ENCODE data around the gene MAPK8IP1. TPM values are rescaled to one million over a fixed set of nuclear protein-coding genes. Genes with fewer than 3 reads are reported as not detected.

MAPK8IP1 gene
- polyA plus RNA-seq, 2 of the 4 experiments (the other 2 are of a cell fraction), result 2.6 to 5.8 TPM

DNA sequence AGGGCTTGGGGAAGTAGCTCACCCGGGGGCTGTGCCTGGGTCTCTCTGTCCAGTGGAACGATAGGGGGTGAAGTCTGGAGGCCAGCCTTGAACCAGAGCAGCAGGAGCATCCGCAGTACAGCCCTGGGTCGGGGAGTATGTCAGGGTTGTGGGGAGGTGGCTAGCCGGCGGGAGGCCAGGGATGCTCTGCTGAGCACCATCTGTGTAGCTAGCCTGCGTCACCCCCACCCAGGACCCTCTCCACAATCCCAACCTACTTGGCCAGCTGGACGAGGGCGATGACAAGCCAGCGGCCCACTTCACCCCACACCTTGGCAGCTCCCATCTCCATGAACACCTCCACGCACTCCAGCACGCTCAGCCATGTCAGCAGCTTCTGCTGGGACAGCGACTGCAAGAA, 30.0 kb downstream of the MAPK8IP1 start:
- no peak for FAIRE-seq
- no peak for ATAC-seq
- Histone ChIP-seq H3K27ac (no peak overlapping the region), H3K4me2 (no peak overlapping the region), H3K4me3 (no peak overlapping the region), H3K9me3 (no peaks in the 10 kb centered on the region), H3K4me1 (peaks cover 13% of the 10 kb centered on the region; the same call in 2 of the 3 replicates)
- no peak for DNase-seq (ENCODE audit: low read depth in 1 of 2, low spot score in 1 of 2)
- 84% methylated on average over 10 of the region's 13 CpGs for WGBS (ENCODE audit: missing lambda C conversion rate)
- no peak for TF ChIP-seq CBX2 (IDR thresholded peaks at IDR 0.05; ENCODE audit: borderline replicate concordance, low read depth)
- no peak for TF ChIP-seq EP300 (IDR thresholded peaks at IDR 0.05)
- no peak for TF ChIP-seq HDAC2 (IDR thresholded peaks at IDR 0.05)
- TF ChIP-seq CHD2 (IDR thresholded peaks at IDR 0.05; ENCODE audit: low read length, partially characterized antibody), result no peak
- TF ChIP-seq HOXB13 (CRISPR knock-in tag; IDR thresholded peaks at IDR 0.05; ENCODE audit: low read depth), result no peak
- TF ChIP-seq ZSCAN20 (CRISPR knock-in tag; IDR thresholded peaks at IDR 0.05), result no peak
- no peak for TF ChIP-seq POLR2AphosphoS2 (conservative IDR thresholded peaks at IDR 0.05; ENCODE audit: low read length)
- TF ChIP-seq KDM1A (IDR thresholded peaks at IDR 0.05; ENCODE audit: low read depth), result no peak
- TF ChIP-seq RFX5 (IDR thresholded peaks at IDR 0.05), result no peak
- no peak for TF ChIP-seq ZC3H11A (IDR thresholded peaks at IDR 0.05)
- TF ChIP-seq TFCP2L1 (CRISPR knock-in tag; IDR thresholded peaks at IDR 0.05), result no peak
- no peak for TF ChIP-seq JUNB (IDR thresholded peaks at IDR 0.05)
- no peak for TF ChIP-seq MAFK (IDR thresholded peaks at IDR 0.05; ENCODE audit: partially characterized antibody)
- no peak for TF ChIP-seq ESRRA (IDR thresholded peaks at IDR 0.05; ENCODE audit: borderline replicate concordance, low read length)
- TF ChIP-seq, protein P1, sequence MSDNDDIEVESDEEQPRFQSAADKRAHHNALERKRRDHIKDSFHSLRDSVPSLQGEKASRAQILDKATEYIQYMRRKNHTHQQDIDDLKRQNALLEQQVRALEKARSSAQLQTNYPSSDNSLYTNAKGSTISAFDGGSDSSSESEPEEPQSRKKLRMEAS (IDR thresholded peaks at IDR 0.05), result no peak
- TF ChIP-seq CHD4 (IDR thresholded peaks at IDR 0.05; ENCODE audit: borderline replicate concordance), result no peak
- TF ChIP-seq GATA3 (IDR thresholded peaks at IDR 0.05; ENCODE audit: borderline replicate concordance), result no peak
- ChIA-PET CTCF (interaction anchor here (0.9 to 2.3 kb wide), 2 partner anchors 17 to 73 kb away, joined by 4 to 5 read pairs; no protein-coding TSS in a partner anchor), POLR2A (no interaction called here)

GRCh38 chr11:45917286-45917622, 31.8 kb downstream of the MAPK8IP1 start:
- FAIRE-seq (no peak), DNase-seq (ENCODE audit: low read depth in 1 of 2, low spot score in 1 of 2) (no peak), ATAC-seq (no peak)
- TF ChIP-seq, protein P1 (IDR thresholded peaks at IDR 0.05), result no peak
- no peak for TF ChIP-seq PHF8 (IDR thresholded peaks at IDR 0.05; ENCODE audit: borderline replicate concordance, low read depth)
- Histone ChIP-seq H3K4me2 (peak overlapping the region; percentile 86), H3K27ac (peak overlapping the region; percentile 88 to 96), H3K9me3 (no peaks in the 10 kb centered on the region), H3K4me3 (peak overlapping the region; percentile 81), H3K4me1 (peaks cover 13% of the 10 kb centered on the region; the same call in 2 of the 3 replicates)
- CTCF ChIA-PET, result interaction anchor here (0.7 to 3.6 kb wide), 6 partner anchors 10 to 51 kb away, joined by 3 to 12 read pairs (median 3); no protein-coding TSS in a partner anchor
- POLR2A ChIA-PET, result interaction anchor here (1.0 to 1.4 kb wide), 5 partner anchors 9 to 204 kb away, joined by 3 to 9 read pairs (median 6); partner anchors contain the start of gene PHF21A
- 3% methylated on average over 10 of the region's 16 CpGs for WGBS (ENCODE audit: missing lambda C conversion rate)

- peak within 1 kb of the TSS; percentile 86 for H3K4me2 ChIP-seq
- H3K27ac ChIP-seq, result peak within 1 kb of the TSS; percentile 88 to 96
- peak; percentile 86 to 92 for ATAC-seq
- CTCF ChIA-PET, result interaction anchor here (0.9 to 3.6 kb wide), 5 partner anchors 10 to 51 kb away, joined by 3 to 12 read pairs (median 3); no protein-coding TSS in a partner anchor
- no peak for FAIRE-seq
- 1% methylated on average over 31 of the region's 45 CpGs for WGBS (ENCODE audit: missing lambda C conversion rate)
- no peaks in the 10 kb centered on the region for H3K9me3 ChIP-seq
- POLR2A ChIA-PET, result interaction anchor here (0.7 to 1.4 kb wide), 9 partner anchors 9 to 203 kb away, joined by 3 to 9 read pairs (median 6); partner anchors contain the start of gene PHF21A
- peaks cover 13% of the 10 kb centered on the region; the same call in 2 of the 3 replicates for H3K4me1 ChIP-seq
- peak; percentile 97 to 99 for DNase-seq (ENCODE audit: low read depth in 1 of 2, low spot score in 1 of 2)
- H3K4me3 ChIP-seq, result peak within 1 kb of the TSS; percentile 81
- TF ChIP-seq POLR2AphosphoS2 (conservative IDR thresholded peaks at IDR 0.05; ENCODE audit: low read length) (no peak), RARB (CRISPR knock-in tag; IDR thresholded peaks at IDR 0.05) (no peak), KDM5A (IDR thresholded peaks at IDR 0.05) (peak; percentile 47), HOXB13 (CRISPR knock-in tag; IDR thresholded peaks at IDR 0.05; ENCODE audit: low read depth) (no peak), ZFP36 (IDR thresholded peaks at IDR 0.05; ENCODE audit: borderline replicate concordance, partially characterized antibody) (no peak), FOSB (CRISPR knock-in tag; IDR thresholded peaks at IDR 0.05) (no peak), RNF2 (IDR thresholded peaks at IDR 0.05; ENCODE audit: borderline replicate concordance, low read depth) (no peak), RFX5 (IDR thresholded peaks at IDR 0.05) (peak; percentile 82), JUN (IDR thresholded peaks at IDR 0.05) (peak; percentile 72 to 77; a peak in 3 of 5 replicates), POLR2A (IDR thresholded peaks at IDR 0.05; ENCODE audit: low read length) (peak; percentile 87), RCOR1 (IDR thresholded peaks at IDR 0.05; ENCODE audit: low read depth, low read length) (no peak), CEBPB (IDR thresholded peaks at IDR 0.05) (peak; percentile 85 to 96), PHF8 (IDR thresholded peaks at IDR 0.05; ENCODE audit: borderline replicate concordance, low read depth) (peak; percentile 86; the same call in 1 of the 2 replicates), CHD4 (IDR thresholded peaks at IDR 0.05; ENCODE audit: borderline replicate concordance) (no peak), FOSL2 (IDR thresholded peaks at IDR 0.05) (no peak), FOSL2 (CRISPR knock-in tag; IDR thresholded peaks at IDR 0.05) (no peak), EP300 (IDR thresholded peaks at IDR 0.05) (no peak)
- TF ChIP-seq, protein P1 (IDR thresholded peaks at IDR 0.05), result peak; percentile 67
- TF ChIP-seq, protein P2, sequence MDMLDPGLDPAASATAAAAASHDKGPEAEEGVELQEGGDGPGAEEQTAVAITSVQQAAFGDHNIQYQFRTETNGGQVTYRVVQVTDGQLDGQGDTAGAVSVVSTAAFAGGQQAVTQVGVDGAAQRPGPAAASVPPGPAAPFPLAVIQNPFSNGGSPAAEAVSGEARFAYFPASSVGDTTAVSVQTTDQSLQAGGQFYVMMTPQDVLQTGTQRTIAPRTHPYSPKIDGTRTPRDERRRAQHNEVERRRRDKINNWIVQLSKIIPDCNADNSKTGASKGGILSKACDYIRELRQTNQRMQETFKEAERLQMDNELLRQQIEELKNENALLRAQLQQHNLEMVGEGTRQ (IDR thresholded peaks at IDR 0.05), result no peak
- TF ChIP-seq, protein P3, sequence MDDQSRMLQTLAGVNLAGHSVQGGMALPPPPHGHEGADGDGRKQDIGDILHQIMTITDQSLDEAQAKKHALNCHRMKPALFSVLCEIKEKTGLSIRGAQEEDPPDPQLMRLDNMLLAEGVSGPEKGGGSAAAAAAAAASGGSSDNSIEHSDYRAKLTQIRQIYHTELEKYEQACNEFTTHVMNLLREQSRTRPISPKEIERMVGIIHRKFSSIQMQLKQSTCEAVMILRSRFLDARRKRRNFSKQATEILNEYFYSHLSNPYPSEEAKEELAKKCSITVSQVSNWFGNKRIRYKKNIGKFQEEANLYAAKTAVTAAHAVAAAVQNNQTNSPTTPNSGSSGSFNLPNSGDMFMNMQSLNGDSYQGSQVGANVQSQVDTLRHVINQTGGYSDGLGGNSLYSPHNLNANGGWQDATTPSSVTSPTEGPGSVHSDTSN (IDR thresholded peaks at IDR 0.05), result 0 out of 2 replicates have a peak, but pooled peaks have one; percentile 33
Observed at GRCh38 chr11:45917623-45918330, 32.3 kb downstream of the MAPK8IP1 start, which contains the start of gene PEX16. Gene PEX16, minus strand, starts transcription at chr11:45917877. Its CDS starts 66 bp downstream, at chr11:45917811.

Data from A549 (cell line).